ENCODE measurements around the gene TMTC2.

DNA sequence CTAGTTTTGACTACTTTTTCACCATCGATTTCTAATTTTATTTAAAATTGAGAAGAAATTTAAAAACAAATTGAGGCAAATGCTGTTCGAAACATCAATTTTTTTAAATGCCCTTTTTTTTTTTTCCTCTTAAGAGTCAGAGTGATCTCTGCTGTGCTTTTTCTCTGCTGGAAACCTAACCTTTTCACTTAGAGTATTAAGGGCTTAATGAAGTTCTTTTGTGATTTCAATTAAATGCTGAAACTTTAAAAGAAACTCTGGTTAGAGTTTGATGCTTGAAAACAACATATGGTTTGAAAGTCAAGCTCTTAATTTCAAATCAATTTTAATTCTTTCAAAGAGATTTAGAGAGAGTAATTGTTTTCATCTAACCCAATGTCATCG, 171.8 kb downstream of the TMTC2 start:
- TF ChIP-seq, protein P1, sequence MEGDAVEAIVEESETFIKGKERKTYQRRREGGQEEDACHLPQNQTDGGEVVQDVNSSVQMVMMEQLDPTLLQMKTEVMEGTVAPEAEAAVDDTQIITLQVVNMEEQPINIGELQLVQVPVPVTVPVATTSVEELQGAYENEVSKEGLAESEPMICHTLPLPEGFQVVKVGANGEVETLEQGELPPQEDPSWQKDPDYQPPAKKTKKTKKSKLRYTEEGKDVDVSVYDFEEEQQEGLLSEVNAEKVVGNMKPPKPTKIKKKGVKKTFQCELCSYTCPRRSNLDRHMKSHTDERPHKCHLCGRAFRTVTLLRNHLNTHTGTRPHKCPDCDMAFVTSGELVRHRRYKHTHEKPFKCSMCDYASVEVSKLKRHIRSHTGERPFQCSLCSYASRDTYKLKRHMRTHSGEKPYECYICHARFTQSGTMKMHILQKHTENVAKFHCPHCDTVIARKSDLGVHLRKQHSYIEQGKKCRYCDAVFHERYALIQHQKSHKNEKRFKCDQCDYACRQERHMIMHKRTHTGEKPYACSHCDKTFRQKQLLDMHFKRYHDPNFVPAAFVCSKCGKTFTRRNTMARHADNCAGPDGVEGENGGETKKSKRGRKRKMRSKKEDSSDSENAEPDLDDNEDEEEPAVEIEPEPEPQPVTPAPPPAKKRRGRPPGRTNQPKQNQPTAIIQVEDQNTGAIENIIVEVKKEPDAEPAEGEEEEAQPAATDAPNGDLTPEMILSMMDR (IDR thresholded peaks at IDR 0.05): no peak
- TF ChIP-seq POLR2A (IDR thresholded peaks at IDR 0.05): no peak
